GM23338 (cell line): ENCODE data around the gene PDE6H. TPM values are rescaled to one million over a fixed set of nuclear protein-coding genes. Genes with fewer than 3 reads are reported as not detected.

Experiments
- ATAC-seq: fragments of 200-7000 bp; cut with Tn5 transposase; 3 replicates; pipeline ENCODE4 v1.9.1; 2020
- DNase-seq: peaks from one replicate; pipeline ENCODE4 v3.0.0-alpha.2; 2015; ENCODE audit warnings: low spot score
- H2AFZ ChIP-seq: fragments of 200-600 bp; sonication (generic); 2 replicates; pipeline ENCODE4 v1.8.0; 2016; ENCODE audit warnings: antibody characterized with exemption, mild to moderate bottlenecking, moderate library complexity
- H3F3A ChIP-seq: fragments of 200-600 bp; sonication (generic); replicated peaks from 2 replicates; pipeline ENCODE4 v1.8.0; 2017; ENCODE audit warnings: antibody characterized with exemption, mixed run types, low read depth
- H3K27ac ChIP-seq: fragments of 200-600 bp; sonication (generic); 2 replicates; pipeline ENCODE4 v1.6.1; 2016; ENCODE audit warnings: low read depth
- H3K27me3 ChIP-seq: fragments of 200-600 bp; sonication (generic); 2 replicates; pipeline ENCODE4 v1.8.0; 2016; ENCODE audit warnings: mild to moderate bottlenecking, mixed run types, moderate library complexity; ENCODE audit not compliant: insufficient read depth
- H3K36me3 ChIP-seq: fragments of 200-600 bp; sonication (generic); 2 replicates; pipeline ENCODE4 v1.8.0; 2016; ENCODE audit warnings: mild to moderate bottlenecking; ENCODE audit not compliant: insufficient read depth
- H3K4me1 ChIP-seq: fragments of 200-600 bp; sonication (generic); 2 replicates; pipeline ENCODE4 v1.8.0; 2016; ENCODE audit warnings: mild to moderate bottlenecking, moderate library complexity; ENCODE audit not compliant: insufficient read depth
- H3K4me2 ChIP-seq: fragments of 200-600 bp; sonication (generic); 2 replicates; pipeline ENCODE4 v1.7.1; 2017; ENCODE audit warnings: mixed run types
- H3K4me3 ChIP-seq: fragments of 200-600 bp; sonication (generic); 2 replicates; pipeline ENCODE4 v1.6.1; 2016; ENCODE audit warnings: mixed run types
- H3K79me2 ChIP-seq: fragments of 200-600 bp; sonication (generic); replicated peaks from 2 replicates; pipeline ENCODE4 v1.8.0; 2017; ENCODE audit warnings: mild to moderate bottlenecking; ENCODE audit not compliant: insufficient read depth
- H3K9me2 ChIP-seq: fragments of 200-600 bp; sonication (generic); 2 replicates; pipeline ENCODE4 v1.8.0; 2017; ENCODE audit not compliant: insufficient read depth
- H4K20me1 ChIP-seq: fragments of 200-600 bp; sonication (generic); replicated peaks from 2 replicates; pipeline ENCODE4 v1.8.0; 2017; ENCODE audit warnings: mild to moderate bottlenecking; ENCODE audit not compliant: insufficient read depth
- H3K27ac Mint-ChIP-seq: 2 replicates; pipeline ENCODE4 v1.8.0; 2020; ENCODE audit warnings: inconsistent platforms, mild to moderate bottlenecking, moderate library complexity, mixed read lengths
- H3K27me3 Mint-ChIP-seq: 3 replicates; pipeline ENCODE4 v1.8.0; 2022; ENCODE audit warnings: low read depth, mild to moderate bottlenecking, moderate library complexity, mixed read lengths, inconsistent platforms; ENCODE audit not compliant: insufficient read depth, poor library complexity
- H3K36me3 Mint-ChIP-seq: 3 replicates; pipeline ENCODE4 v1.8.0; 2021; ENCODE audit warnings: low read depth, mild to moderate bottlenecking, inconsistent platforms, moderate library complexity, mixed read lengths
- H3K4me1 Mint-ChIP-seq: 3 replicates; pipeline ENCODE4 v1.8.0; 2020; ENCODE audit warnings: mild to moderate bottlenecking, inconsistent platforms, mixed read lengths
- H3K4me3 Mint-ChIP-seq: 3 replicates; pipeline ENCODE4 v1.8.0; 2021; ENCODE audit warnings: moderate library complexity, mild to moderate bottlenecking, inconsistent platforms, mixed read lengths
- H3K9me3 Mint-ChIP-seq: 3 replicates; pipeline ENCODE4 v1.8.0; 2020; ENCODE audit warnings: moderate library complexity, mild to moderate bottlenecking, inconsistent platforms, mixed read lengths
- CREB1 ChIP-seq: fragments of 250-450 bp; sonication (Bioruptor Pico); IDR thresholded peaks from 2 replicates; pipeline ENCODE4 v1.5.0; 2020; ENCODE audit warnings: low read depth, mild to moderate bottlenecking, moderate library complexity
- EZH2 ChIP-seq: fragments of 200-600 bp; sonication (generic); IDR thresholded peaks from one replicate; pipeline ENCODE4 v1.8.0; 2017; ENCODE audit warnings: antibody characterized with exemption, mild to moderate bottlenecking, low read depth; ENCODE audit not compliant: unreplicated experiment
- EZH2phosphoT487 ChIP-seq: fragments of 200-600 bp; sonication (generic); IDR thresholded peaks from one replicate; pipeline ENCODE4 v1.8.1; 2018; ENCODE audit warnings: antibody characterized with exemption; ENCODE audit not compliant: unreplicated experiment
- JUNB ChIP-seq: IDR thresholded peaks from one replicate; pipeline ENCODE4 v1.6.1; 2016; ENCODE audit warnings: antibody characterized with exemption; ENCODE audit not compliant: unreplicated experiment
- NANOG ChIP-seq: IDR thresholded peaks from 2 replicates; pipeline ENCODE4 v1.6.1; 2016; ENCODE audit warnings: antibody characterized with exemption, borderline replicate concordance
- POLR2AphosphoS5 ChIP-seq: IDR thresholded peaks from 2 replicates; pipeline ENCODE4 v1.6.1; 2016; ENCODE audit warnings: antibody characterized with exemption, low read depth
- STAT1 ChIP-seq: IDR thresholded peaks from one replicate; pipeline ENCODE4 v1.6.1; 2016; ENCODE audit warnings: antibody characterized with exemption; ENCODE audit not compliant: unreplicated experiment
- polyA plus RNA-seq: library from polyadenylated mRNA; unstranded; fragments of >200 nt; fragmentation: Nextera tagmentation; extraction: Ambion mirVana; gene quantifications from 2 replicates; pipeline ENCODE4 v1.2.1, GENCODE V29; 2016
- total RNA-seq: library from RNA; depleted of rRNA; stranded (reverse); fragments of >200 nt; shearing (Covaris generic); gene quantifications from 2 replicates; pipeline ENCODE4 v1.2.3, GENCODE V29; 2014
- TF ChIP-seq, protein P1 (sequence below): fragments of 250-450 bp; sonication (Bioruptor Pico); IDR thresholded peaks from 2 replicates; pipeline ENCODE4 v1.5.0; 2020; ENCODE audit warnings: mild to moderate bottlenecking, moderate library complexity
- TF ChIP-seq, protein P2 (sequence below): IDR thresholded peaks from 2 replicates; pipeline ENCODE4 v1.6.1; 2016; ENCODE audit warnings: antibody characterized with exemption

PDE6H gene
- total and polyA plus RNA-seq, 2 experiments from 2014 or later = not detected

DNA sequence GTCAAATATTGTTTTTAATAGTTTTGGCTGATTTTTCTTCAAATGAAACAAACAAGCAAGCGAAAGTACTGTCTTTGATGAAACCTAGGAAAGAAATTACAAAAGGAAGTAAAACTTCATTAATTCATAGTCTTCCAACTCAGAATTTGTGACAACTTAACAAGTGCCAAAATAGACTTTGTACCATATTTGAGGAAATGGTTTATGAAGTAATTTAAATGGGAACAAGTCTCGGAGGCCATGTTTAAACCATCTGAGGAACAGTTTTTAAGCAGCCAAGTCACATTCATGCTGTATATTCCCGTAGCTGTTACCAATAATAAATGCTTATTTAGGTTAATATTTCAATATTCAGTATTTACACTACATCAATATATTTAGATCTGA lies 10.7 kb upstream of the PDE6H start:
- H2AFZ ChIP-seq = no peak overlapping the region
- no peak overlapping the region for H3K27ac Mint-ChIP-seq
- H3K36me3 Mint-ChIP-seq = no peaks in the 10 kb centered on the region
- H3F3A ChIP-seq = no peaks in the 10 kb centered on the region
- H3K4me3 Mint-ChIP-seq = no peak overlapping the region
- H4K20me1 ChIP-seq = no peaks in the 10 kb centered on the region
- no peaks in the 10 kb centered on the region for H3K27me3 Mint-ChIP-seq
- no peaks in the 10 kb centered on the region for H3K79me2 ChIP-seq
- no peaks in the 10 kb centered on the region for H3K27me3 ChIP-seq
- no peak overlapping the region for H3K4me2 ChIP-seq
- ATAC-seq = no peak
- H3K4me3 ChIP-seq = no peak overlapping the region
- H3K9me2 ChIP-seq = no peaks in the 10 kb centered on the region; the same call in 1 of the 2 replicates
- H3K9me3 Mint-ChIP-seq = no peaks in the 10 kb centered on the region
- DNase-seq = no peak
- peaks cover 16% of the 10 kb centered on the region for H3K4me1 Mint-ChIP-seq
- H3K36me3 ChIP-seq = no peaks in the 10 kb centered on the region
- no peak overlapping the region for H3K27ac ChIP-seq
- TF ChIP-seq, protein P1, sequence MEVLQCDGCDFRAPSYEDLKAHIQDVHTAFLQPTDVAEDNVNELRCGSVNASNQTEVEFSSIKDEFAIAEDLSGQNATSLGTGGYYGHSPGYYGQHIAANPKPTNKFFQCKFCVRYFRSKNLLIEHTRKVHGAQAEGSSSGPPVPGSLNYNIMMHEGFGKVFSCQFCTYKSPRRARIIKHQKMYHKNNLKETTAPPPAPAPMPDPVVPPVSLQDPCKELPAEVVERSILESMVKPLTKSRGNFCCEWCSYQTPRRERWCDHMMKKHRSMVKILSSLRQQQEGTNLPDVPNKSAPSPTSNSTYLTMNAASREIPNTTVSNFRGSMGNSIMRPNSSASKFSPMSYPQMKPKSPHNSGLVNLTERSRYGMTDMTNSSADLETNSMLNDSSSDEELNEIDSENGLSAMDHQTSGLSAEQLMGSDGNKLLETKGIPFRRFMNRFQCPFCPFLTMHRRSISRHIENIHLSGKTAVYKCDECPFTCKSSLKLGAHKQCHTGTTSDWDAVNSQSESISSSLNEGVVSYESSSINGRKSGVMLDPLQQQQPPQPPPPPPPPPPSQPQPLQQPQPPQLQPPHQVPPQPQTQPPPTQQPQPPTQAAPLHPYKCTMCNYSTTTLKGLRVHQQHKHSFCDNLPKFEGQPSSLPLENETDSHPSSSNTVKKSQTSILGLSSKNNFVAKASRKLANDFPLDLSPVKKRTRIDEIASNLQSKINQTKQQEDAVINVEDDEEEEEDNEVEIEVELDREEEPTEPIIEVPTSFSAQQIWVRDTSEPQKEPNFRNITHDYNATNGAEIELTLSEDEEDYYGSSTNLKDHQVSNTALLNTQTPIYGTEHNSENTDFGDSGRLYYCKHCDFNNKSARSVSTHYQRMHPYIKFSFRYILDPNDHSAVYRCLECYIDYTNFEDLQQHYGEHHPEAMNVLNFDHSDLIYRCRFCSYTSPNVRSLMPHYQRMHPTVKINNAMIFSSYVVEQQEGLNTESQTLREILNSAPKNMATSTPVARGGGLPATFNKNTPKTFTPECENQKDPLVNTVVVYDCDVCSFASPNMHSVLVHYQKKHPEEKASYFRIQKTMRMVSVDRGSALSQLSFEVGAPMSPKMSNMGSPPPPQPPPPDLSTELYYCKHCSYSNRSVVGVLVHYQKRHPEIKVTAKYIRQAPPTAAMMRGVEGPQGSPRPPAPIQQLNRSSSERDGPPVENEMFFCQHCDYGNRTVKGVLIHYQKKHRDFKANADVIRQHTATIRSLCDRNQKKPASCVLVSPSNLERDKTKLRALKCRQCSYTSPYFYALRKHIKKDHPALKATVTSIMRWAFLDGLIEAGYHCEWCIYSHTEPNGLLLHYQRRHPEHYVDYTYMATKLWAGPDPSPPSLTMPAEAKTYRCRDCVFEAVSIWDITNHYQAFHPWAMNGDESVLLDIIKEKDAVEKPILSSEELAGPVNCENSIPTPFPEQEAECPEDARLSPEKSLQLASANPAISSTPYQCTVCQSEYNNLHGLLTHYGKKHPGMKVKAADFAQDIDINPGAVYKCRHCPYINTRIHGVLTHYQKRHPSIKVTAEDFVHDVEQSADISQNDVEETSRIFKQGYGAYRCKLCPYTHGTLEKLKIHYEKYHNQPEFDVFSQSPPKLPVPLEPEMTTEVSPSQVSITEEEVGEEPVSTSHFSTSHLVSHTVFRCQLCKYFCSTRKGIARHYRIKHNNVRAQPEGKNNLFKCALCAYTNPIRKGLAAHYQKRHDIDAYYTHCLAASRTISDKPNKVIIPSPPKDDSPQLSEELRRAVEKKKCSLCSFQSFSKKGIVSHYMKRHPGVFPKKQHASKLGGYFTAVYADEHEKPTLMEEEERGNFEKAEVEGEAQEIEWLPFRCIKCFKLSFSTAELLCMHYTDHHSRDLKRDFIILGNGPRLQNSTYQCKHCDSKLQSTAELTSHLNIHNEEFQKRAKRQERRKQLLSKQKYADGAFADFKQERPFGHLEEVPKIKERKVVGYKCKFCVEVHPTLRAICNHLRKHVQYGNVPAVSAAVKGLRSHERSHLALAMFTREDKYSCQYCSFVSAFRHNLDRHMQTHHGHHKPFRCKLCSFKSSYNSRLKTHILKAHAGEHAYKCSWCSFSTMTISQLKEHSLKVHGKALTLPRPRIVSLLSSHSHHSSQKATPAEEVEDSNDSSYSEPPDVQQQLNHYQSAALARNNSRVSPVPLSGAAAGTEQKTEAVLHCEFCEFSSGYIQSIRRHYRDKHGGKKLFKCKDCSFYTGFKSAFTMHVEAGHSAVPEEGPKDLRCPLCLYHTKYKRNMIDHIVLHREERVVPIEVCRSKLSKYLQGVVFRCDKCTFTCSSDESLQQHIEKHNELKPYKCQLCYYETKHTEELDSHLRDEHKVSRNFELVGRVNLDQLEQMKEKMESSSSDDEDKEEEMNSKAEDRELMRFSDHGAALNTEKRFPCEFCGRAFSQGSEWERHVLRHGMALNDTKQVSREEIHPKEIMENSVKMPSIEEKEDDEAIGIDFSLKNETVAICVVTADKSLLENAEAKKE (CRISPR knock-in tag) = no peak
- no peak for TF ChIP-seq STAT1
- TF ChIP-seq, protein P2, sequence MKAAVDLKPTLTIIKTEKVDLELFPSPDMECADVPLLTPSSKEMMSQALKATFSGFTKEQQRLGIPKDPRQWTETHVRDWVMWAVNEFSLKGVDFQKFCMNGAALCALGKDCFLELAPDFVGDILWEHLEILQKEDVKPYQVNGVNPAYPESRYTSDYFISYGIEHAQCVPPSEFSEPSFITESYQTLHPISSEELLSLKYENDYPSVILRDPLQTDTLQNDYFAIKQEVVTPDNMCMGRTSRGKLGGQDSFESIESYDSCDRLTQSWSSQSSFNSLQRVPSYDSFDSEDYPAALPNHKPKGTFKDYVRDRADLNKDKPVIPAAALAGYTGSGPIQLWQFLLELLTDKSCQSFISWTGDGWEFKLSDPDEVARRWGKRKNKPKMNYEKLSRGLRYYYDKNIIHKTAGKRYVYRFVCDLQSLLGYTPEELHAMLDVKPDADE = no peak
- H3K4me1 ChIP-seq = no peaks in the 10 kb centered on the region

DNA sequence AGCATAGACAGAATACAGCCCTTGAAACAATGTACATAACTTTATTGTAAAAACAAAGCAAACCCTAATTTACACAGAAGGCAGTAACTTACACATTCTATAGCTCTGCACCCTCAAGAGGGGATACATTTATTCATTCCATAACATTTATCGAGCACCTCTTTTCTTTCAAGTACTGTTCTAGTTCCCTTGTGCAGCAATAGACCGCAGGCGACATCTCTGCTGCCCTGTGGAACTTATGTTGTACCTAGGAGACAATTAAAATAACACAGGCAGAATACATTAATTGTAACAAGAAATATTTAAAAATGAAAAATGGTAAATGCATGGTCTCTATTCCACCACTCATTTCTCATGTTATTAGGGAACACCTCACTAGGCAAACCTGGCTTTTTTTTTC lies 10.0 kb upstream of the PDE6H start:
- Histone ChIP-seq H3K4me2 (no peak overlapping the region), H4K20me1 (no peaks in the 10 kb centered on the region), H3K9me2 (no peaks in the 10 kb centered on the region; the same call in 1 of the 2 replicates), H3K27me3 (no peaks in the 10 kb centered on the region), H3K4me3 (no peak overlapping the region), H3K27ac (no peak overlapping the region), H3K36me3 (no peaks in the 10 kb centered on the region), H3F3A (no peaks in the 10 kb centered on the region), H3K4me1 (no peaks in the 10 kb centered on the region), H2AFZ (no peak overlapping the region), H3K79me2 (no peaks in the 10 kb centered on the region)
- Mint-ChIP-seq H3K27me3 (no peaks in the 10 kb centered on the region), H3K27ac (no peak overlapping the region), H3K4me1 (peaks cover 14% of the 10 kb centered on the region), H3K36me3 (no peaks in the 10 kb centered on the region), H3K4me3 (no peak overlapping the region), H3K9me3 (no peaks in the 10 kb centered on the region)
- no peak for ATAC-seq
- DNase-seq = no peak
- TF ChIP-seq STAT1 (no peak), EZH2 (no peak), CREB1 (no peak), NANOG (no peak), EZH2phosphoT487 (no peak), JUNB (no peak), POLR2AphosphoS5 (no peak)
- TF ChIP-seq, protein P2 = no peak
